GM13976 (cell line): ENCODE results near the gene RPS6KA6.
"Not testable (repeated sequence)": the region's sequence is repeated elsewhere in the genome, so short reads cannot be mapped to it uniquely, and the experiment has no call there.

ENCODE experiments used
- DNase-seq: peaks from one replicate; pipeline ENCODE4 v3.0.0; 2012; ENCODE audit warnings: low spot score
- in situ Hi-C: fragments of 300-500 bp; cut with MboI; formaldehyde crosslinking; loops from one replicate; pipeline ENCODE4 v1.12.0; 2022; ENCODE audit warnings: low sequenced_read_pairs, mixed read lengths, inconsistent platforms; ENCODE audit not compliant: unreplicated experiment
- TF ChIP-seq, protein P1 (sequence below): IDR thresholded peaks from 2 replicates; pipeline ENCODE4 v1.5.1; 2012; ENCODE audit warnings: borderline replicate concordance, mild to moderate bottlenecking; ENCODE audit not compliant: insufficient read depth; ENCODE audit errors: extremely low read depth, missing control alignments, control extremely low read depth

RPS6KA6 gene

DNA sequence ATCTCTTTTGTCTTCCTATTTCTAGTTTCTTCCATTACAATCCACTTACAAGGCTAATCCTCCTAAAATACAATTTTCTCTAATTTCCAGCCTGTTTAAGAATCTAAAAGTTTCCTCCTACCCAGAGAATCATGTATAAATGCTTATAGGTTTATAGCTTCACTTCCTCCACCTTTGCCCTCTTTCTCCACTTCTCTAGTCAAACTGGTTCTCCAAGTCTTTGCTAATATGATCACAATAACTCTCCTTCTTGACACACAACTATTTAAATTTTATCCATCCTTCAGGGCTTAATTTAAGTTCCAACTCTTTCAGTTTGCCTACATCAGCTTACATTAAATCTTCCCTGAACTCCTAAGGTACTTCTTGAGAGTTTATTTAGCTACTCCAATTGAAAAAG lies 69.2 kb downstream of the RPS6KA6 start:
- DNase-seq = no peak
- in situ Hi-C loops = no loop called here
- TF ChIP-seq, protein P1, sequence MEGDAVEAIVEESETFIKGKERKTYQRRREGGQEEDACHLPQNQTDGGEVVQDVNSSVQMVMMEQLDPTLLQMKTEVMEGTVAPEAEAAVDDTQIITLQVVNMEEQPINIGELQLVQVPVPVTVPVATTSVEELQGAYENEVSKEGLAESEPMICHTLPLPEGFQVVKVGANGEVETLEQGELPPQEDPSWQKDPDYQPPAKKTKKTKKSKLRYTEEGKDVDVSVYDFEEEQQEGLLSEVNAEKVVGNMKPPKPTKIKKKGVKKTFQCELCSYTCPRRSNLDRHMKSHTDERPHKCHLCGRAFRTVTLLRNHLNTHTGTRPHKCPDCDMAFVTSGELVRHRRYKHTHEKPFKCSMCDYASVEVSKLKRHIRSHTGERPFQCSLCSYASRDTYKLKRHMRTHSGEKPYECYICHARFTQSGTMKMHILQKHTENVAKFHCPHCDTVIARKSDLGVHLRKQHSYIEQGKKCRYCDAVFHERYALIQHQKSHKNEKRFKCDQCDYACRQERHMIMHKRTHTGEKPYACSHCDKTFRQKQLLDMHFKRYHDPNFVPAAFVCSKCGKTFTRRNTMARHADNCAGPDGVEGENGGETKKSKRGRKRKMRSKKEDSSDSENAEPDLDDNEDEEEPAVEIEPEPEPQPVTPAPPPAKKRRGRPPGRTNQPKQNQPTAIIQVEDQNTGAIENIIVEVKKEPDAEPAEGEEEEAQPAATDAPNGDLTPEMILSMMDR = no peak

GRCh38 chrX:84118315-84118714 lies 69.7 kb downstream of the RPS6KA6 start:
- TF ChIP-seq, protein P1 = no peak
- in situ Hi-C loops = no loop called here
- no peak for DNase-seq

- in situ Hi-C loops = no loop called here
- TF ChIP-seq, protein P1 = no peak
Measured at GRCh38 chrX:84108584-84108983, 79.4 kb downstream of the RPS6KA6 start.

GRCh38 chrX:84099120-84099519 lies 88.9 kb downstream of the RPS6KA6 start:
- no peak for DNase-seq
- in situ Hi-C loops = no loop called here
- TF ChIP-seq, protein P1 = no peak

More at GRCh38 chrX:84108584-84108983, 79.4 kb downstream of the RPS6KA6 start:
- no peak for DNase-seq

DNA sequence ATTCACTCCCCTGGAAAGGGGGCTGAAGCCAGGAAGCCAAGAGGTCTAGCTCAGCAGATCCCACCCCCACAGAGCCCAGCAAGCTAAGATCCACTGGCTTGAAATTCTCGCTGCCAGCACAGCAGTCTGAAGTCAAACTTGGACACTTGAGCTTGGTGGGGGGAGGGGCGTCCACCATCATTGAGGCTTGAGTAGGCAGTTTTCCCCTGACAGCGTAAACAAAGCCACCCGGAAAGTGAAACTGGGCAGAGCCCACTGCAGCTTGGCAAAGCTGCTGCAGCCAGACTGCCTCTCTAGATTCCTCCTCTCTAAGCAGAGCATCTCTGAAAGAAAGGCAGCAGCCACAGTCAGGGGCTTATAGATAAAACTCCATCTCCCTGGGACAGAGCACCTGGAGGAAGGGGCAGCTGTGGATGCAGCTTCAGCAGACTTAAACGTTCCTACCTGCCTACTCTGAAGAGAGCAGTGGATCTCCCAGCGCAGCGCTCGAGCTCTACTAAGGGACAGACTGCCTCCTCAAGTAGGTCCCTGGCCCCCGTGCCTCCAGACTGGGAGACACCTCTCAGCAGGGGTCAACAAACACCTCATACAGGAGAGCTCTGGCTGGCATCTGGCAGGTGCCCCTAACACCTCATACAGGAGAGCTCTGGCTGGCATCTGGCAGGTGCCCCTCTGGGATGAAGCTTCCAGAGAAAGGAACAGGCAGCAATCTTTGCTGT lies 108.4 kb downstream of the RPS6KA6 start:
- DNase-seq, in situ Hi-C loops: not testable (repeated sequence)

DNA sequence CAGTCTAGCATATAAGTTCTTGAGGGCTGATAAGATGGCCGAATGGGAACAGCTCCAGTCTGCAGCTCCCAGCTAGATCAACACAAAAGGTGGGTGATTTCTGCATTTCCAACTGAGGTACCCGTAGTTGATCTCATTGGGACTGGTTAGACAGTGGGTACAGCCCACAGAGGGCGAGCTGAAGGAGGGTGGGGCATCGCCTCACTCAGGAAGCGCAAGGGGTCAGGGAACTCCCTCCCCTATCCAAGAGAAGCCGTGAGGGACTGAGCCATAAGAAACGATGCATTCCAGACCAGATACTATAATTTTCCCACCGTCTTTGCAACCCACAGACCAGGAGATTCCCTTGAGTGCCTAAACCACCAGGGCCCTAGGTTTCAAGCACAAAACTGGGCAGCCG lies 109.0 kb downstream of the RPS6KA6 start:
- in situ Hi-C loops = no loop called here
- TF ChIP-seq, protein P1 = no peak
- no peak for DNase-seq

DNA sequence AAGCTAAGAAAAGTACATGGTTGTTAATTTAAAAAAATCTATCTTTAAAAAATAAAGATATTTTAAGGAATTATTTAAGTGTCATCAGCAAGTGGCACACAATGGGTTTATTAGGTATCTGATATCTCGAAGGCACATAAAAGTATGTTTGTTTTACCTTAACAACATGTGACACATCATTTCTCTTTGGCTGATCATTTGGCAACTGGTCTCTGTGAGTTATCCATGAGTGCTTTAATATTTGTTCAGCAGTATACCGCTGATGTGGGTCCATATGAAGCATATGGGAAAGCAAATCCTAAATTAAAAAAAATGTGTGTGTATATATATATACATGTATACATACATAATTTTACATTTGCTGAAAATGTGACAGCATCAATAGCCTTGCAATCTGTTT lies 123.2 kb downstream of the RPS6KA6 start:
- no peak for DNase-seq
- TF ChIP-seq, protein P1 = no peak
- in situ Hi-C loops = no loop called here
